Stimulated activated CD4-positive, alpha-beta T cell treated with anti-CD3 and anti-CD28 coated beads, Interleukin-1b, Interleukin-23, amount 100 ng/mL, for 24 hours (primary cell): Measurements from ENCODE around the gene MAPK12.

Experiments used
- DNase-seq, 4 experiments: peaks; one replicate each; pipeline ENCODE4 v3.0.0-alpha.2; 2020; ENCODE audit warnings: low read depth in 4 of 4, low spot score in 1 of 4

The MAPK12 gene

DNA sequence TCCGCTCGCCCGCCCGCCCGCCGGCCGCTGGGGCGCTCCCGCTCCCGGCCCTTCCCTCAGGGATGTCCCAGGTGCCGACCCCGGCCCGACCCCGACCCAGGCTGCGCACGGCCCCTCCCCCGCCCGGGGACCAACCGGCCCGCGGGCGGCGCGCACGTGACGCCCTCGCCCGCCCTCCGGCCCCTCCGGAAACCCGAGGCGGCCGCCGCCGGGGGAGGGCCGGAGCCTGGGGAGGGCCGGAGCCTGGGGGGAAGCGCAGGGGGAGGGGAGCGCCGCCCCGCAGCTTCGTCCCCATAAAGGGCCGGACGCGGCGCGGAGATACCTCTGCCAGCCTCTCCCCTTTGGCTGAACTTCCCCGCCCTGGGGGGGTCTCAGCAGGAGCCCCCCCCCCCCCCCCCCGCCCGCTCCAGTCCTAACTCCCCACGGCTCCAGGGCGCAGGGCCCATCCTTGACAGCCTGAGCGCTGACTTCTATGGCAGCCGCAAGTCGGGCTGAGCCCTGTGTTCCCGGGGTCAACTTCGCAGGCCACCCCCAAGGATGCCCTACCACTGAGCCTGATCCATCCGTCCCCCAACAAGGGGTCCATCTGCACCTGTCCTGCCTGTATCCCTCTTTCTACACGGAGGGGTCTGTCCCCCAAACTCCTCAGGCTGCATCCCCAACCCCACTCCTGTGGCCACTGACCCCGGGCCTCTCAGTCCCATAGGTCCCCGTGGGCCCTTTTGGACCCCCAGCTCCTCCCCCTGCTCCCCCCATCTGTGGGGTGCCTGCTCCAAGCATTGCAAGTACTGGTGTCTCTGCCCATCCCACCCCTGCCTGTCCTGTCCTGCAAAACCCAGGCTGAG lies at the start of gene MAPK12:
TSS of gene MAPK12 (minus strand) at position 69 of the 845 bp plus-strand sequence. CDS start 174 bp downstream, outside the sequence.
- DNase-seq = no peak

DNA sequence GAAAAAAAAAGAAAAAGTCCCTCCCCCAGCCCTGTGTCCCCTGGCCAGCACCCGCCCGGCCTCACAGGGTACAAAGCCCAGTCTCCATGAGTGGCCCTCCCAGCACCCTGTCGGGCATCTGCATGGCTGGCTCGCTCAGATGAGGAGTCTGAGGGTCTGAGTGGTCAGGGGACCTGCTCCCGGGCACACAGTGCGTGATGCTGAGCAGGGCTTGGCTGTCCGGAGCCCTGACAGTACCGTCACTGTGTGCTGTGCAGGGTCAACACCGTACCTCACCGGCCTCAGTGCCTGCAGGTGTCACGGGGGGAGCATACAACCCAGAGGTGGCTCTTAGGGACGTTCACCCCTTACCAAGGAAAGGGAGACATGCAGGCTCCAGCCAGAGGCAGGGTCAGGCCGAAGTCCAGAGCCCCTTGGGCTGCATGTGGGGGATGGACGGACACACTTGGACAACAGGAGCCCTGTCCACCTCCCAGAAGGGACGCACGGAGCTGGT lies 49.5 kb upstream of the MAPK12 start:
- DNase-seq = no peak

DNA sequence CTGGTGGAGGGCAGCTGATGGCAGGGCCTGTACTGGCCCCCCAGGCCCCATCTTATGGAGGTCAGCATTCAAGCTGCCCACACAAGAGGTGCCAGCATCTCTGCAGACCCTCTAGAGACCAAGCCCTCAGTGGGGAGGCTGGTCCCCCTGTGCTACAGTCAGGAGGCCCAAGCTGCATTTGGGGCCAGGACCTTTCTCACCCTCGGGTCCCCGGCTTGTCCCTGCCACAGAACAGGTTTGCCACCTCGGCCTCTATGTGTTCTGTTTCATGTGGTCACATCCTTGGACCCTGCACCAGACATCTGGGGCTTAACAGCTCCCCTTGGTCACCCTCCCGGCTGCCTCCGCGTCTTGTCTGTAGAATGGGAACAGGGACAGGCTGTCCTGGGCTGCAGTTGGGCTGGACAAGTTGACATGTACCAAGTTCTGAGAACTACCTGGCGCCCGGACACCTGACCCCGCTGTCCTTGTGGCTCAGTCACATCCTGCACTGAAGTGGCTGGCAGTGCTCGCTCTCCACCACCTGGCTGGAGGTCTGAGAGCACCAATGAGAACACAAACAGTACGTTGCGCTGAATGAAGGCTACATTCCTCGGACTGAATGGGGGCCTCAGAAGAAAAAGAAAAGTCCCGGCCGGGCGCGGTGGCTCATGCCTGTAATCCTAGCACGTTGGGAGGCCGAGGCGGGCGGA lies 48.7 kb upstream of the MAPK12 start:
- no peak for DNase-seq

DNA sequence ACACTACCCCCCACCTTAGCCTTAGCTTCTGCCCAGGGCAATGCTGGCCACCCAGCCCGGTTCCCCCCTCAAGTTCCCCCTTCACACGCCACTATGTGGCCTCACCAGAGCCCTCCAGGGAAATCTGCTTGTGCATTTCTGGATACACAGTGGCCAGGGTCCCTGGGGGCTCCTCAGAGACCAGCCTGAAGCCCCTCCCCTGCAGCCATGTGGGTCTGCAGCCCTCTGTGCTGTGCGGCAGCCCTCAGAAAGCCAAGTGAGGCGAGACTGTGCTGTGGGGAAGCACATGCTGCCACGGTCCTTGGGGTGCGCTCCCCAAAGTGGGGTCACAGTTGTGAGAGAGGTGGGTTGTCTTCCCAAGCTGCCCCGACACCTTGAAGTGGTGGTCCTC lies 48.1 kb upstream of the MAPK12 start:
- no peak for DNase-seq

DNA sequence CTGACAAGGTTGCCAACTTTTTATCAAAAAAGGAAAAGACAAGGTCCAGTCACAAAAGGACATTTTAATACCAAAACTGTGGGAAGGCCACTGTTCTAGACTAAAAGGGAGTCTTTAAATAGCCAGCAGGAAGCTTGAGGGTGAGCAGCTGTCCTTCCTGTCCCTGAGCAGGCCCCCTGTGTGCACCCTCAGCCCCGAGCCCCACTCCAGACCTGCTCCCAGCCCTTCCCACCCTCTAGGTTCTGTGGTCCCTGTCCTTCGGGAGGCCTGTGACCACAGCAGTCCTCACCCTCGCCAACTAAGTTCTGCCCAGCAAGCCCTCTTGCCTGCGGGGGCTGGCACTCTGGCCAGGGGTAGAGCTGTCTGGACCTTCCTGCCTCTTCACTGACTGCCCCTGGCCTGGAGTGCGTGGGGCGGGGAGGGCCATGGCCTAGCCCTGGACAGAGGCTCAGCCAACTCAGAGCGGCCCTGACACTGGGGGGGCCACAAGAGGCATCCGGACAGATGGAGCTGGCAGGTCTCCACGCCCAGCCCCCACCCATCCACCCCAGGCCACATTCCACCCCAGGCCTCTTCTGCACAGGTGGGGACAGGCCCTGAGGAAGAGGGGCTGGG lies 47.6 kb upstream of the MAPK12 start:
- DNase-seq = no peak

DNA sequence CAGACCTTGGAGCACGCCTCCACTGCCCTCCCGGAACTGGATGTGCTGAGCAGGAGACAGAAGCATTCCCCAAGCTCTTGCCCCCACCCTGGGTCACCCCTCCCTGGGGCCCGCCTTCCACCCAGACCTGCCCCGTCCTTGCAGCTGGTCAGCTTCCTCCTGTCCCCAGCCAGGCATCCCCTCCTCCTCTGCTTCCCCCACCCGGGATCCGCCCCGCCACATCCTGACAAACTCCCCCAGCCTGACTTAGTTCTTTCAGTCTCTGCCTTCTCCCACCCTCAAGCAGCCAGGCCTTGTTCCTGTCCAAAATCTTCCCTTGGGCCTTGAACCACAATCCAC lies 47.1 kb upstream of the MAPK12 start:
- no peak for DNase-seq

DNA sequence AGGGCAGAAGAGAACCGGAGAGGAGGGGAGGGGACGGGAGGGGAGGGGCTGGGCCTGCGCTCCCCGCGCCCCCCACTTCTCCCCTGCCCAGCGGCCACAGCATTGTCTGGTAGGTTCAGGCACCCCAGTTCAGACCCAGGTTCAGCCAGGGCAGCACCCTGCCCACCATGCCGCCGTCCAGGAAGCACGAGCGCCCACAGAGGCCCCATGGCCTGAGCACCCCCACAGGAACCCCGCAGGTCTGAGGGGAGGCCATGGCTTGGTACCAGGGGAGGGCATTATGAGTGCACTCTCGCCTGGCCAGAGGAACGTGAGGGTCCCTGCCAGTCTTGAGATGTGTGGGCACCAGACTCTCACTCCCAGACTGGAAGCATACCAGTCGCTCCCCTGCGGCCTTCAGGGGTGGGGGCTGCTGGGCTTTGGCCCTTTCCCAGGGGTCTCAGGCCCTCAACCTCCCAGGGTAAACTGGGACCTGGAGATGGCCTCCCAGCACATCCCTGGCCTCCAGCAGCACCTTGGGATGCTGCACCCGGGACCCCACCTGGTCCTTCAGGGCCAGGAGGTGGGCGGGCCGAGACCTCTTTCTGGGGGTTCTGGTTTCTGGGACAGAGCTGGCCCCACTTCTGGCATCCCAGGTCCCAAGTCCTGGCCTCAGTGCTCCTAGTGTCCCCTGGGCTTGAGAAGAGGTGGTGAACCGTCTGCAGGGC lies 46.6 kb upstream of the MAPK12 start:
- no peak for DNase-seq

DNA sequence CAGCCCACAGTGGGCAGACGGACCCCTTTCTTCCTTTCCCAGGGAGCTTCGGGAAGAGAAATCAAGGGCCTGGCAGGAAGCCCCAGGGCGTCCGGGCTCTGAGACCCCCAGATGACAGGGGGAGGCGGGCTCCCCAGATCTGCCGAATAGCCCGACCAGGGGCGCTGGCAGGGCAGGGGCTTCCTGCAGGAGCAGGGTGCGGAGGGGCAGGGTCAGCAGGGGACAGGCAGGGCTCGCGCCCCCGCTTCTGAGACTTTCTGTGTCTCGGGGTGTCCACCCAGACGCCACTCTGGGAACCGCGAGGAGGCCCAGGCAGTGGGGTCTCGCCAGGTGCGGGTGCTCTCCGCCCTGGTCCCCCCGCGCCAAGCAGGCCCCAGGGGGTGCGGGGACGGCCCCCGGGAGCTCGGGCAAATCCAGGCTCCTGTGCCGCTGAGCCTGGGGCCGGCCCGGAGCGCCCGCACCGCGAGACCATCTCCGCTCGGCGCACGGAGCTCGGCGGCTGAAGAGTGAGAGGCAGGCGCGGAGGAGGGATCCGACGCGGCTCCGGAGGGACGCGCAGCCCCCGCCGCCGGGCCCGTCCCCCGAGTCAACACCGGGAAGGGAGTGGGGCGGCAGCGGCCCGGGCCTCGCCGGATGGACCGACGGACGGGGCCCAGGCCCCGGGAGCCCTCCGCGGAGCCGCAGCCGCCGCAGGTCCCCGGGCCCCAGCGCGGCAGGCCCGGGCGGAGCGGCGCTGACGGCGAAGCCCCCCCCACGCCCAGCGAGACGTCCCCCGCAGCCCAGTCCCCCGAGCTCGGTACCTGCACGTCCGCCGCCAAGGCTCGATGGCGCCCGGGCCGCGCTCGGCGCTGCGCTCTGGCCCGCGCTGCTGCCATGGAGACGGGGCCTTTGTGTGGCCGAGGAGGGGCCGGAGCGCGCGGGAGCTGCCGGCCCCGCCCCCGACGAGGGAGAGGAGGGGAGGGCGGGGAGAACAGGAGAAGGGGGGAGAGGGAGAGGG lies 45.6 kb upstream of the MAPK12 start, which contains the start of gene PLXNB2:
TSS of gene PLXNB2 (minus strand) at position 894 of the 997 bp plus-strand sequence. CDS start 17,062 bp downstream, outside the sequence.
- DNase-seq = no peak

DNA sequence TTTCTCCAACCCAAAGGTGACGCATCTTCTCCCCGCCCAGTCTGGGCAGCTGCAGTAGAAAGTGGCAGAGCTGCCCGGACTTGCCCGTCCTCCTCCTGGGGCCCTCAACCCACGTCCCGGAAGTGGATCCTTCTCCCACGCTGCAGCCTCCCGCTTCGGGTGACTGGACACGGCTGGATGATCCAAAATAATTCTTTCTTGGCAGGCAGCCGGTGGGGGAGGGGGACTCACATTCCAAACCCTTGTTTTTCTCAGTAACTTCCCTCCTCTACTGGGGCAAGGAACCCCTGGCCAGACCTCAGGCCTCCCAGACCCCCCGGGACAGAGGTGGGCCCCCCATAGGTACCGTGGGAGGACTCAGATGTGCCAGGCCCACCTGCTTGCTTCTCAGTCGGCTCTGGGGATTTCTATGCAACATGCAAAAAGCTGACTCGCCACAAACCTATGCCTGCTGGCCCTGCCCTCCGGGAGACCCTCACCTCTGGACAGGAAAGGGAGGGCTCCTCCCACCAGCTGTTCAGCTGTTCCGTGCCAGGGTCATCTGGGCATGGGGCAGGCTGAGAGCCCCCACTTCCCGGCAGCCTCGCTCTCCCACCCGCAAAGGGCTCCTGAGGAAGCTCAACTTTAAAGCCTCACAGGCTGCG lies 44.6 kb upstream of the MAPK12 start:
- no peak for DNase-seq

DNA sequence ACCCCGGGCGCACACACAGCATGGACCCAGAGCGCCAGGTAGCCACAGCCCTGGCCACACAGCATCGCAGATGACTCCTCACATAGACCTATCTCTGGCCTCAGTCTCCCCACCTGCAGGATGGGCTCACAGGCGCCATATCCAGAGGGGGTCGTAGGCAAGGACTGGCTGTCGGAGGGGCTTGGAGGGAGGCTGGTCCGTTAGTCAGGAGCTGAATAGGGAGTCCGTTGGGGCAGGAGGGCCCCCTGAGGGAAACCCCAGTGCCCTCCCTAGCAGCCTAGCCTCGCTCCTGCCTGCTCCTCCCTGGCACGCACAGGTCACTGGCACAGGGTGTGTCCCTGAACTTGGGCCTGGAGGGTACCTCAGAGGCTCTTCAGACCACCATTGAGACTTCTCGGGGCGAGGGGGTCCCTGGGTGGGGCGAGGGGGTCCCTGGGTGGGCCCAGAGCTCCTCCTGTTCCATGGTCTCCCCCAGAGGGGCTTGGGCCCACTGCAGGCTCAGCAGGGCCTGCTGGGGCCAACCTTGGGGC lies 44.0 kb upstream of the MAPK12 start:
- no peak for DNase-seq

DNA sequence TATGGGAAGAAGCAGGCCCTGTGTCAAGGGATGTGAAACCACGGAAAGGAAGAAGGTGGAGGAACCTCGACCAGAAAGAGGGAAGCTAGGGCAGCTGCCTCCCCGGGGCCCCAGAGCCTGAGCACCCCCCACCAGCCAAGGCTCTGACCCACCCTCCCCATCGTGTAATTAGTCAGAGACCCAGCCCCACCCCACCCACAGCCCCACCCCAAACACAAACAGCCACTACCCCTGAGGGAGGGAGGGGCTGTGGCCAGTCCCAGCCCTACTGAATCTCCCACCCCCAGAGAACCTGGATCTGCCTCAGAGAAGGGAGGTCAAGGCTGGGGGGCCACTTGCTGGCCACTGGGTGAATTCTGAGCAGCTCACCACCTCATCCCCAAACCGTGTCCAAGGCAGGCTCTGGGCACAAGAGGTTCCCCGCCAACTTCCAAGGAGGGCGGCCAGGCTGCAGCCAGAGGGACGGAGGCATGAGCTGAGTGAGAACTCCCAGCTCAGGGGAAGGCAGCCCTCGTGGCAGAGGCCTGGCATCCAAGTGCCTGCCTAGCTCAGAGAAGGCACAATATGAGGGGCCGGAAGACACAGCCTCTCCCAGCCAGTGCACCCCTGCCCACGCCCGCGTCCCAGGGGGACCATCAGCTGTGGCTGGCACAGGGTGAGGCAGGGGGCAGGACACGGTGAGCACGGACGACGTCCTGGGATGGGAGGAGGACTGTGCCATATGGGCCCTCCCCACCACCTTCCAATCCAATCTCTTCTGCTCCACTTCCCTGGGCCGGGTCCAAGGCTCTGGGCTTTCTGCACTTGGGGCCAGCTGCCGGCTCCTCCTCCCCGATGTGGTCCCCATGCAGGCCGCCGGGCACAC lies 43.3 kb upstream of the MAPK12 start:
- DNase-seq = no peak

DNA sequence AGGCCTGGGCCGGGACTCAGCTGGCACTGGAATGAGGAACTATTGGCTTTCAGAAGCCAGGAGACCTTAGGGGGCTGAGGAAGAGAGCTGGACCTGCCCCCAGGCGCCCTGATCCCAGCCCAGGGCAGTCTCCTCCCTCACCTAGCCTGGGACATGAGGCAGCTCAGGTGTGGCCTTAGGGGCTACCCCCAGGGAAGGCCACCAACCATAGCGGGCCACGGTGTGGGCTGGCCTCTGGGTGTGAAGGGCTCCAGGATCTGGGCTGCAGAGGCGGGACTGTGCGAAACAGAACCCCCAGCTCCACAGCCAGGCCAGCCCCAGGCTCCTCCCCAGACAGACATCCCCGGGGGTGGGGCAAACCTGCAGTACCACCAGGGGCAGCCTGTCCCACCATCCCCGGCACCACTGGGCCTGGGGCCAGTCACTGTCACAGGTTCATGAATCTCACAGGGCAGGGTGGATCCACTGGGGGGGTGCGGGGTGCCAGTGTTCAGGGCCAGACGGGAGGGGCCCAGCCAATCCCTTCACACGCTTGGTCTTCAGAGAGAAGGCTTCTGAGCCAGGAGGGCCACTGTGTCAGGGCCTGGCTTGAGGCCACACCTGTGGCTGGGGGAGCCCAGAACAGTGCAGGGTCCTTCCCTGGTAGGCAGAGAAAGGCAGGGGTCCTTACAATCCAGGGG lies 42.5 kb upstream of the MAPK12 start:
- no peak for DNase-seq

DNA sequence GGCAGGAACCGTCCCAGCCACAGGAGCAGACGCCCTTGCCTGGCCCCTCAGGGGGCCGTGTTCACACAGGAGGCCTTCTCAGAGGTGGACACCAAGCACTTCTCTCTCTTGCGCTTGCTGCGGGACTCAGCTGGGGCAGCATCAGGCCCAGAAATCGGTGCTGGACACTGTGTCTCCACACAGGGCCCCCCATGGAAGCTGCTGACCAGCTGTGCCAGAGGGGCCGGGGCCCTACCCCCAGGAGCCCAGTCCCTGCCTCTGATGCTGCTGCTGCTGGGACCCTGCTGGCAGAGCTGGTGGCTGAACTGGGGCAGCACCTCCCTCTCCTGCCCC lies 42.0 kb upstream of the MAPK12 start:
- DNase-seq = no peak

DNA sequence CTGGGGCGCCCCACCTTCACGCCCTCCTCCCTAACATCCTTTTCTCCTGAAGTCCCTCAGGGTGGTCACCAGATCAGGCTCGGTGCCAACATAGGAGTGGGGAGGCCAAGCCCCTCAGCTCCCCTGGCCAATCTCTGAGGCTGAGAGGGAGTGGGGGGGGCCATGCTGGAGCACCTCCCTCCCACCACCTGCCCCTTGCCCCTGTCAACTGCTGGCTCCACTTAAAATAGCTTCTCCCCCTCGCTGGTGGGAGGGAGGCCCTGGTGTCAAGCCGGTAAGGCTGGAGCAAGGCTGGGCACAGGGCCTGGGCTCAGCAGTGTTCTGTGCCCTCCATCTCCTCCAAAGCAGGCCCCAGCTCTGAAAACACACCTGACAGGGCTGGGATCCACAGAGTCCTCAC lies 41.1 kb upstream of the MAPK12 start:
- no peak for DNase-seq

DNA sequence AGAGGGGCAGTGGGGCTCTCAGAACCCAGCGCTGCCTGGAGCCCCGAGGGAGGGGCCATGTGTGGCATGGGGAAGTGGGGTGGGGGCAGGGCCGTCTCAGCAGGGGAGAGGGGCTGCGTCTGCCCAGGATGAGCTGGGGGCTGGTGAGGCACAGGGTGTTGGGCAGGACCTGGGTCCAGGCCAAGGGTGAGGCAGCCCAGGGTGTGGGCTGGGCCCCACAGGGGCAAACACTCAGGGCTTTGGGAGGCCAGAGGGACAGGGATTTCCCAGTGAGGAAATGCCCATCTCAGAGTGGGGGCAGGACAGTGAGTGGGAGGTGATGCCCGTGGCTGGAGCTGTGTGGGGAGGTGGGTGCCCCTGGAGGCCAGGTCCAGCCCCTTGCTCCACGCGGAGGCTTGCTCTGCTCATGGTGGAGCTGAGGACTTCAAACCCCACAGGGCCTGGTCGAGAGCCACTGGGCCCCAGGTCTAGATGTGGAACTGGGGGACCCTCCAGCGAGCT lies 40.6 kb upstream of the MAPK12 start:
- no peak for DNase-seq

DNA sequence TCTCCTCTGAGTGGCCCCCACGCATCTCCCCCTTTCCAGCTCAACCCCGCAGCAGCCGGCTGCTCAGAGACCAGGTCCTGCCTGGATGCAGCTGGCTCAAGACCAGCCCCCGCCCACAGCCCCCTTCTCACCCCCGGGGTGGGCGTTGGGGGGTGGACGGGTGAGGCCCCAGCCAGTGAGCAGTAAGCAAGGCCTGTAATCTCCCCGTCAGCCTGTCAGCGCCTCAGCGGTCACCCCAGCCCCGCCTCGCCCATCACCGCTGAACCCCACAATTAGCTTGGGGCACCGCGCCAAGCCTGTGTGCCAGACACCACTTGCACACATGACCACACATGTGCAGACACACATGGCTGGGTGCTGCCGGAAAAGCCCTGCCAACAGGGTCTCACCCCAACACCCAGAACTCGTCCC lies 40.1 kb upstream of the MAPK12 start:
- no peak for DNase-seq

DNA sequence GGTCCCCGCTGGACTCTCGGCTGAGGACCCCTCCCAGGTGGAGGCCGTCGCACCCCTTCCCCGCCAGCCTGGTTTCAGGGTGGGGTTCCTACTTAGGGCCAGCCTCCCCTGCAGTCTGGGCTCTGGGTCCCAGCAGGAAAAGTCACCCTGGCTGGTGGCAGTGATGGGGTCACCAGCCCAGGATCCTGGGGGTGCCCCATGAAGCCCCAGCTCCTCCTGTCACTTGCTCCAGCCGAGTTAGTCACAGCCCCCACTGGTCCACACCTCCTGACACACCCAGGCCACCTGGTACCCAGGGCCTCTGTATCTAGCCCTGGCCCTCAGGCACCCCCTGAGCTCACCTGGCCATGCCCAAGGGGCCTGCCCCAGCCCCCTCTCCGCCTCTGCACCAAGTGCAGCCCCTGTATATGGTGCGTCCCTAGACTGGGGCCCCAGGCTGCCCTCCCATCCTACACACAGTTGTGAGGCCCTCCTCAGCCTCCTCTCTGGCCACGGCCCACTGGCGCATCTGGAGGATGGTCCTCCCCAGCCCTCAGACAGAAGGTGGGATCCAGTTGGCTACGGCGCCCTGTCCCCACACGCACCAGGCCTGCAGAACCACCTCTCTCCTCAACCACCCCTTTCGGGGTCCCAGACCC lies 39.3 kb upstream of the MAPK12 start:
- DNase-seq = no peak
